Liver (tissue), 9 donors: ENCODE data around the gene CYTL1. TPM values are rescaled to one million over a fixed set of nuclear protein-coding genes. Genes with fewer than 3 reads are reported as not detected.

Experiments
- DNase-seq: peaks from one replicate; pipeline ENCODE4 v3.0.0-alpha.2; 2017; ENCODE audit warnings: low spot score
- H3K27ac ChIP-seq, 2 donors: one replicate each; pipeline ENCODE4 v1.7.0; 2013; ENCODE audit warnings: inconsistent platforms in 2 of 2, low read length in 2 of 2, control low read depth in 1 of 2, low read depth in 1 of 2, mild to moderate bottlenecking in 1 of 2
- H3K27me3 ChIP-seq, 4 donors: one replicate each; pipeline versions ENCODE4 v1.6.1 to v1.7.0; 2013; ENCODE audit warnings: low read length in 3 of 4, inconsistent platforms in 1 of 4, mild to moderate bottlenecking in 1 of 4, moderate library complexity in 1 of 4; ENCODE audit not compliant: control insufficient read depth in 4 of 4, insufficient read depth in 4 of 4
- H3K36me3 ChIP-seq, 4 donors: one replicate each; pipeline versions ENCODE4 v1.6.1 to v1.7.0; 2013; ENCODE audit warnings: low read length in 3 of 4, mild to moderate bottlenecking in 3 of 4, low read depth in 1 of 4, moderate library complexity in 1 of 4; ENCODE audit not compliant: control insufficient read depth in 4 of 4, insufficient read depth in 3 of 4
- H3K4me1 ChIP-seq, 4 donors: one replicate each; pipeline versions ENCODE4 v1.6.1 to v1.7.0; 2013; ENCODE audit warnings: low read length in 3 of 4, mild to moderate bottlenecking in 3 of 4, moderate library complexity in 1 of 4; ENCODE audit not compliant: control insufficient read depth in 4 of 4, insufficient read depth in 4 of 4
- H3K4me3 ChIP-seq, 3 donors: one replicate each; pipeline versions ENCODE4 v1.6.1 to v1.7.0; 2013; ENCODE audit warnings: low read length in 3 of 3, control low read depth in 1 of 3, low read depth in 1 of 3, mild to moderate bottlenecking in 1 of 3
- H3K9ac ChIP-seq, 2 donors: one replicate each; pipeline ENCODE4 v1.7.0; 2013; ENCODE audit warnings: low read length in 2 of 2, mild to moderate bottlenecking in 2 of 2, moderate library complexity in 2 of 2, control low read depth in 1 of 2, low read depth in 1 of 2
- H3K9me3 ChIP-seq, 4 donors: one replicate each; pipeline versions ENCODE4 v1.6.1 to v1.7.0; 2013; ENCODE audit warnings: low read length in 3 of 4; ENCODE audit not compliant: control insufficient read depth in 4 of 4
- ATF3 ChIP-seq: IDR thresholded peaks from 2 replicates; pipeline ENCODE4 v1.6.1; 2016; ENCODE audit warnings: antibody characterized with exemption
- CTCF ChIP-seq: fragments of 150-350 bp; IDR thresholded peaks from 2 replicates; pipeline ENCODE4 v1.5.1; 2017; ENCODE audit warnings: improper control_type of control experiment, low read depth, low read length; ENCODE audit not compliant: missing input control
- EGR1 ChIP-seq, 2 donors: IDR thresholded peaks; 2 replicates each; pipeline ENCODE4 v1.6.1; 2016 to 2018; ENCODE audit warnings: antibody characterized with exemption in 2 of 2, low read depth in 2 of 2
- FOXA2 ChIP-seq: IDR thresholded peaks from 2 replicates; pipeline ENCODE4 v1.6.1; 2016; ENCODE audit warnings: antibody characterized with exemption
- NR2F2 ChIP-seq: IDR thresholded peaks from 2 replicates; pipeline ENCODE4 v1.6.1; 2016; ENCODE audit warnings: antibody characterized with exemption
- RAD21 ChIP-seq, 2 donors: IDR thresholded peaks; 2 replicates each; pipeline ENCODE4 v1.6.1; 2016; ENCODE audit warnings: antibody characterized with exemption in 2 of 2, mild to moderate bottlenecking in 2 of 2
- RXRA ChIP-seq, 2 donors: IDR thresholded peaks; 2 replicates each; pipeline ENCODE4 v1.6.1; 2017 to 2018; ENCODE audit warnings: antibody characterized with exemption in 2 of 2, mild to moderate bottlenecking in 1 of 2
- SP1 ChIP-seq: IDR thresholded peaks from 2 replicates; pipeline ENCODE4 v1.6.1; 2018; ENCODE audit warnings: antibody characterized with exemption, mild to moderate bottlenecking
- TAF1 ChIP-seq: conservative IDR thresholded peaks from 2 replicates; pipeline ENCODE4 v1.6.1; 2016; ENCODE audit warnings: antibody characterized with exemption, mild to moderate bottlenecking
- YY1 ChIP-seq: IDR thresholded peaks from 2 replicates; pipeline ENCODE4 v1.6.1; 2016; ENCODE audit warnings: antibody characterized with exemption, mild to moderate bottlenecking
- ZBTB33 ChIP-seq: IDR thresholded peaks from 2 replicates; pipeline ENCODE4 v1.6.1; 2016; ENCODE audit warnings: antibody characterized with exemption
- WGBS: extraction: QIAGEN DNeasy Blood & Tissue Kit; methylation state at CpG from one replicate; pipeline ENCODE4 v1.1.7; 2013; 5-methylcytosine and 5-hydroxymethylcytosine counted together
- polyA plus RNA-seq, 2 donors: library from polyadenylated mRNA; stranded (reverse) in 1 of 2; unstranded in 1 of 2; fragments of 200-250 nt in 1 of 2; fragments of >200 nt in 1 of 2; fragmentation: Nextera tagmentation in 1 of 2; extraction: Ambion mirVana in 1 of 2; gene quantifications; one replicate each; pipeline versions ENCODE4 v1.2.1 to v1.2.3, GENCODE V29; 2013 to 2015
- total RNA-seq, 2 donors: library from RNA; depleted of rRNA; stranded (reverse); fragments of >200 nt; gene quantifications; one replicate each; pipeline ENCODE4 v1.2.3, GENCODE V29; 2014
- donor health status: healthy.
- donor health status: healthy.
- donor health status: healthy.
- donor health status: healthy.
- donor health status: healthy.

The CYTL1 gene
- total and polyA plus RNA-seq, 4 donors, result 0.13 to 4.6 TPM; not detected in 2

- H3K4me3 ChIP-seq, result no peak overlapping the region
- H3K9ac ChIP-seq, result no peak overlapping the region
- WGBS, result 65% methylated on average over 4 of the region's 4 CpGs
- no peaks in the 10 kb centered on the region for H3K36me3 ChIP-seq
- no peaks in the 10 kb centered on the region for H3K4me1 ChIP-seq
- H3K27ac ChIP-seq, result no peak overlapping the region
- peaks cover 0 to 5% (median 2%) of the 10 kb centered on the region in 4 donors for H3K27me3 ChIP-seq
- H3K9me3 ChIP-seq, result no peaks in the 10 kb centered on the region
- TF ChIP-seq SP1 (no peak), TAF1 (no peak), EGR1 (IDR thresholded peaks at IDR 0.05; ENCODE audit: low read depth in 2 of 2) (no peak)
- DNase-seq, result no peak
Measured at GRCh38 chr4:5030221-5030620, 11.0 kb upstream of the CYTL1 start.

GRCh38 chr4:5029447-5029846, 10.2 kb upstream of the CYTL1 start:
- Histone ChIP-seq H3K27me3 (peaks cover 0 to 5% (median 2%) of the 10 kb centered on the region in 4 donors), H3K27ac (no peak overlapping the region), H3K4me3 (no peak overlapping the region), H3K9ac (no peak overlapping the region), H3K9me3 (no peaks in the 10 kb centered on the region), H3K4me1 (no peaks in the 10 kb centered on the region), H3K36me3 (no peaks in the 10 kb centered on the region)
- DNase-seq, result no peak
- 82% methylated on average over 8 of the region's 8 CpGs for WGBS
- TF ChIP-seq NR2F2, result no peak
- TF ChIP-seq CTCF, result no peak
- TF ChIP-seq RXRA (IDR thresholded peaks at IDR 0.05), result no peak
- TF ChIP-seq FOXA2, result no peak

- WGBS, result 75% methylated on average over 2 of the region's 2 CpGs
- Histone ChIP-seq H3K27ac (no peak overlapping the region), H3K4me1 (no peaks in the 10 kb centered on the region), H3K9ac (no peak overlapping the region), H3K4me3 (no peak overlapping the region), H3K36me3 (no peaks in the 10 kb centered on the region), H3K9me3 (no peaks in the 10 kb centered on the region), H3K27me3 (peaks cover 0 to 4% (median 0%) of the 10 kb centered on the region in 4 donors)
- TF ChIP-seq YY1, result no peak
- no peak for TF ChIP-seq ATF3
- TF ChIP-seq RAD21 (IDR thresholded peaks at IDR 0.05), result no peak
- TF ChIP-seq SP1, result no peak
- no peak for TF ChIP-seq CTCF
- no peak for TF ChIP-seq ZBTB33
- DNase-seq, result no peak
Measured at GRCh38 chr4:5028480-5028879, 9.2 kb upstream of the CYTL1 start.
